Measurements from ENCODE around the gene GBGT1. TPM values are rescaled to one million over a fixed set of nuclear protein-coding genes. Genes with fewer than 3 reads are reported as not detected.

Gene GBGT1
- polyA plus RNA-seq, 1 of the 3 experiments (the other 2 are of a cell fraction) = 0.51 TPM

DNA sequence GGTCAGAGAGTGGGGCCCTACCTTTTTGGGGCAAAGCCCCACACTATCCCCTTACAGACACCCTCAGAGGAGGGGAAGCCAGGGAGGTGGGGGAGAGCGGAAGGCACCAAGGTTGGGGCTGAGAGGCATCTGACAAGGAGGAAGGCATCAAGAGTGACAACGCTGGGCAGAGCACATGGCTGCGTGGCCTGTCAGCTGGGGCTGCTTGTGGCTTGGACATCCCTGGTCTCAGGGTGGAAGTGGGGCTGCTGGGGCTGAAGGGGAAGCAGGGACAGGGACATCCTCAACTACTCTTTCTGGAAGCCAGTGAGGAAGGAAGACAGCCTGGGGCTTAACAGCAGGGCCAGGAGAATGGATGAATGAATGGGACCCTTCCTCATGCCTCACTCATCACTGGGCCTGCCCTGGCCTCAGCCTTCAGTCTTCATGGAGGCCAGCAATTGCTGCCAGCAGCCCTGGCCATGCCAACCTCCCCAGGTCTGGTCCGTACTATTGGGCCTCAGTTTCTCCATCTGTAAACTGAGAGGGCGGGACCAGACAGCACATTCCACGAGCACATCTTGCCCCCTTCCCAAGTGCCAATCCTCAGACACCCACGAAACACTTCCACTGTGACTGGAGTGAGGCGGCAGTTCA is 41.7 kb downstream of the GBGT1 start (continued):
- TF ChIP-seq FOXJ3 (CRISPR knock-in tag; IDR thresholded peaks at IDR 0.05) = no peak
- no peak for TF ChIP-seq JUND (IDR thresholded peaks at IDR 0.05)
- TF ChIP-seq TEAD4 (IDR thresholded peaks at IDR 0.05; ENCODE audit: borderline replicate concordance, insufficient read depth) = no peak

DNA sequence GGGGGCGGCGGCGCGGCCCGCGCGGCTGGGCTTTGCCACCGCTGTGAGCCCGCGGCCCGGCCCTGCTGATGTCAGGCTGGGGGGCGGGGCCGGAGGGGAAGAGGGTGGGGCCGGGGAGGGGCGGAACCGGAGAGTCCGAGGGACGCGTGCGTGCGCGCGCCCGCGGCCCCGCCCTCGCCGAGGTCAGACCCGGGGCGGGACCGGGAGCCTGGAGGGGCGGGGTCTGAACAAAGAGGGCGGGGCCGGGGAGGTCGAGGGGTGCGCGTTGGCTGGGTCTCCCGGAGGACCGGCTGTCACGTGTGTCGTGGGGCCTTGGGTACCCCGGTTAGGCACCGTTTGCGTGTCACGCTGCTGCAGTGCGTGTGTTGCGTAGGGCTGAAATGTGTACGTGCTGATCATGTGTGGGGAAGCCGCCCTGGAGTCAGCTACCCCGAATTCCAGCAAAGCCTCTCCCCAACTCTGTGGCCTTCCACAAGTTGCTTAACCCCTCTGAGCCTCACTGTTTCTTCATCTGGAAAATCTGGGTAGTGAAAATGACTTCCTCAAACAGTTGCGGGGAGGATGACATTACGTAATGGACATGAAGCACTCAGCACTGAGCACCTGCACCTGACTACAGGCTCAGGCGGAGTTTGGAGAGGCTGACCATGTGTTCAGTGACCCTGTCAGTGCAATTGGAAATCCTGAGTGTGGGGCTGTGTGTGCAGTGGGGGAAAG is 42.4 kb downstream of the GBGT1 start, which contains the start of gene RALGDS:
Gene RALGDS, minus strand, starts transcription at position 43 of the 717 bp plus-strand sequence. CDS start 86 bp downstream, outside the sequence.
- peak within 1 kb of the TSS; percentile 98 for H3K4me2 ChIP-seq
- H4K20me1 ChIP-seq (ENCODE audit: insufficient read depth) = peaks cover 42% of the 10 kb centered on the region
- no peaks in the 10 kb centered on the region for H3K9me2 ChIP-seq
- H3K27ac ChIP-seq (ENCODE audit: low read depth in 2 of 2, low read length in 1 of 2) = peak within 1 kb of the TSS in 1 of 2 experiments; percentile 99; a peak in 3 of 4 replicates
- peak; percentile 97 for DNase-seq
- peaks cover 18 to 65% of the 10 kb centered on the region in 2 experiments for H3K4me1 ChIP-seq (ENCODE audit: control insufficient read depth in 1 of 2, insufficient read depth in 2 of 2, low read depth in 1 of 2, low read length in 1 of 2)
- H3F3A ChIP-seq (replicated peaks; ENCODE audit: insufficient read depth) = peaks cover 19% of the 10 kb centered on the region
- peaks cover 0 to 3% of the 10 kb centered on the region in 2 experiments for H3K36me3 ChIP-seq (replicated peaks in 1 of 2; ENCODE audit: control insufficient read depth in 1 of 2, insufficient read depth in 2 of 2, low read length in 1 of 2)
- H2AFZ ChIP-seq (ENCODE audit: low read depth) = no peak within 1 kb of the TSS
- H3K79me2 ChIP-seq (ENCODE audit: insufficient read depth) = peaks cover 24% of the 10 kb centered on the region
- H3K9me3 ChIP-seq = no peaks in the 10 kb centered on the region
- H3K27me3 ChIP-seq (ENCODE audit: insufficient read depth) = no peaks in the 10 kb centered on the region
- H3K9ac ChIP-seq = peak within 1 kb of the TSS; percentile 71
- CTCF ChIA-PET = interaction anchor here (4.4 to 30.3 kb wide), 2 partner anchors 12 to 26 kb away, joined by 23 to 810 read pairs; no protein-coding TSS in a partner anchor
- peak within 1 kb of the TSS; percentile 71 to 79 for H3K4me3 ChIP-seq (ENCODE audit: low read depth in 2 of 2, low read length in 1 of 2)
- TF ChIP-seq FOSL2 (IDR thresholded peaks at IDR 0.05; ENCODE audit: borderline replicate concordance, low read depth) (no peak), MEF2A (IDR thresholded peaks at IDR 0.05; ENCODE audit: borderline replicate concordance, low read depth) (no peak), NRF1 (IDR thresholded peaks at IDR 0.05; ENCODE audit: low read depth, low read length) (peak; percentile 55)
- POLR2A ChIA-PET = interaction anchor here (4.6 kb wide), 1 partner anchor 12 kb away, joined by 51 read pairs; no protein-coding TSS in a partner anchor
- 59% methylated on average over 13 of the region's 53 CpGs for WGBS (ENCODE audit: low lambda C conversion rate)

DNA sequence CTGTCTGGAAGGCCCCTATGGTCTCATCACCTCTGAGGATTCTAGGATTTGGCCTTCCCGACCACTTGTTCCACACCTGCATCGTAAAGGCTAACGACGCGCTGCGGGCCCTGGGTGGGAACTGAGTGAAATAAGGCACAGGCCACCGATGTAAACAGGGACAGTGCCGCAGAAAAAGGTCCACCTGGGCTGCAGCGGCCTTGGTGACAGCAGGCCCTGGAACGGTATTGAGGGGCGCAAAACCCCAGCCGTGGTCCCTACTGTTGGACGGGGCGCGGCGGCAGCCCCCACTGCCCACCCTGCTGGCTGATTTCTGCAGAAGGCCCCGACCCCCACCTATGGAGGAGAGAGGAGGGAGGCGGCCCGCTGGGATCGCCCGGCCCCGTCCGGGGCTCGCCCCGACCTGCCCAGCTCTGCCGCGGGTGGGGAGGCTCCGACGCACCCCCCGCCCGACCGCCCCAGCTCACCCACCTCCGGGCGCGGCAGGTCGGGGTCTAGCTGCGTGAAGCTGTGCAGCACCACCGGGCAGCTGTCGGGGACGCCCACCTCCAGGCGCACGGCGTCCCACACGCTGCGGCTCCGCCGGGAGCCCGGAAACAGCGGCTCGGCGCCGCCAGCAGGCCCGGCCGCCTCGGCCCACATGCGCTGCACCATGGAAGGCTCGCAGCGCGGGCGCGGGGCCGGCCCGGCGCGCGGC is 43.1 kb downstream of the GBGT1 start:
- peaks cover 19% of the 10 kb centered on the region for H3F3A ChIP-seq (replicated peaks; ENCODE audit: insufficient read depth)
- H3K4me1 ChIP-seq (ENCODE audit: control insufficient read depth in 1 of 2, insufficient read depth in 2 of 2, low read depth in 1 of 2, low read length in 1 of 2) = peaks cover 14 to 65% of the 10 kb centered on the region in 2 experiments
- peak overlapping the region; percentile 98 for H3K4me2 ChIP-seq
- H3K9me2 ChIP-seq = no peaks in the 10 kb centered on the region
- TF ChIP-seq RAD21 (IDR thresholded peaks at IDR 0.05; ENCODE audit: low read length) (no peak), MXI1 (IDR thresholded peaks at IDR 0.05; ENCODE audit: low read depth, low read length) (peak; percentile 10; the same call in 1 of the 2 replicates)
- H2AFZ ChIP-seq (ENCODE audit: low read depth) = no peak overlapping the region
- DNase-seq = no peak
- H3K79me2 ChIP-seq (ENCODE audit: insufficient read depth) = peaks cover 26% of the 10 kb centered on the region
- H3K9me3 ChIP-seq = no peaks in the 10 kb centered on the region
- 9% methylated on average over 11 of the region's 66 CpGs for WGBS (ENCODE audit: low lambda C conversion rate)
- H3K27me3 ChIP-seq (ENCODE audit: insufficient read depth) = no peaks in the 10 kb centered on the region
- H3K4me3 ChIP-seq (ENCODE audit: low read depth in 2 of 2, low read length in 1 of 2) = peak overlapping the region; percentile 71 to 79
- ChIA-PET POLR2A (interaction anchor here (2.0 to 4.6 kb wide), 3 partner anchors 12 to 31 kb away, joined by 8 to 51 read pairs (median 10); no protein-coding TSS in a partner anchor), CTCF (interaction anchor here (4.4 to 30.3 kb wide), 3 partner anchors 11 to 26 kb away, joined by 23 to 810 read pairs (median 84); no protein-coding TSS in a partner anchor)
- H3K27ac ChIP-seq (ENCODE audit: low read depth in 2 of 2, low read length in 1 of 2) = peak overlapping the region in 1 of 2 experiments; percentile 99; a peak in 2 of 4 replicates
- peak overlapping the region; percentile 71 for H3K9ac ChIP-seq
- peaks cover 46% of the 10 kb centered on the region for H4K20me1 ChIP-seq (ENCODE audit: insufficient read depth)
- peaks cover 0 to 5% of the 10 kb centered on the region in 2 experiments for H3K36me3 ChIP-seq (replicated peaks in 1 of 2; ENCODE audit: control insufficient read depth in 1 of 2, insufficient read depth in 2 of 2, low read length in 1 of 2)
